HepG2 (cell line): ENCODE measurements around the gene FAM228B.

Experiments used
- TAF15 ChIP-seq: fragments of 200-400 bp; formaldehyde crosslinking; IDR thresholded peaks from one replicate; pipeline ENCODE4 v1.6.1; 2018; ENCODE audit warnings: mild to moderate bottlenecking, low read depth, low read length; ENCODE audit not compliant: poor library complexity, severe bottlenecking
- ZNF160 ChIP-seq: sonication (generic); formaldehyde crosslinking; IDR thresholded peaks from 2 replicates; pipeline ENCODE4 v1.8.0; 2022; ENCODE audit warnings: mild to moderate bottlenecking, inconsistent platforms, missing genetic modification reagents
- ZNF674 ChIP-seq: sonication (generic); formaldehyde crosslinking; IDR thresholded peaks from 2 replicates; pipeline ENCODE4 v1.5.0; 2020; ENCODE audit warnings: low read depth, mild to moderate bottlenecking, missing genetic modification reagents

DNA sequence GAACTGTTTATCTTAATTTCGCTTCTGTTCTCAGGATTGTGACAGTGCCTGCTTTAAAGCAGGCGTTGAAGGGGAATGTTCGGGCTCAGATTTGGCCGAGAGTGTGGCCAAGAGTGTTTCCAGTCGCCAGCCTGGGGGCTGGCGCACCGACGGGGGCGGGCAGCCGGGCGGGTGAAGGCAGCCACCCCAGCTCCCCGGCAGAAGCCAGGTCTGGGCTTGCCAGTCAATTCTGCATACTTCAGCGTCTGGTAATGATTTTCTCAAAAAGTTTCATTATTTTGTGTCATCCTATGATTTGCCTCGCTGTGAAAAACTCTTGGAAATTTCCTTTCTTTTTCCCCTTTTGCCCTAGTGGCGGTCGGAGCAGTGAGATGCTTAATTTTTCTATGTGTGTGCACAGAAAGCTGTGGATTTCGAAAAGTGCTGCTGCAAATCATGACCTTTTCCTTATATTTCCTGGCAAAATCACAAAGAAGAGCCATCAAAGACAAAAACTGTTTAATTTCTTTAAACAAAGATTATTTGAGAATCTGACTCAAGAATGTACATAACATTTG lies 52.4 kb downstream of the FAM228B start:
- TF ChIP-seq ZNF160 (CRISPR knock-in tag), result no peak
- no peak for TF ChIP-seq TAF15
- TF ChIP-seq ZNF674 (CRISPR knock-in tag), result no peak
